HG03521 (cell line): ENCODE results near the gene DDOST.
"Not testable (repeated sequence)": the region's sequence is repeated elsewhere in the genome, so short reads cannot be mapped to it uniquely, and the experiment has no call there.

Source experiments
- ATAC-seq: cut with Tn5 transposase; IDR thresholded peaks from one replicate; pipeline ENCODE4 v1.9.1; 2021; ENCODE audit warnings: mild to moderate bottlenecking, moderate library complexity; ENCODE audit not compliant: unreplicated experiment

The DDOST gene

DNA sequence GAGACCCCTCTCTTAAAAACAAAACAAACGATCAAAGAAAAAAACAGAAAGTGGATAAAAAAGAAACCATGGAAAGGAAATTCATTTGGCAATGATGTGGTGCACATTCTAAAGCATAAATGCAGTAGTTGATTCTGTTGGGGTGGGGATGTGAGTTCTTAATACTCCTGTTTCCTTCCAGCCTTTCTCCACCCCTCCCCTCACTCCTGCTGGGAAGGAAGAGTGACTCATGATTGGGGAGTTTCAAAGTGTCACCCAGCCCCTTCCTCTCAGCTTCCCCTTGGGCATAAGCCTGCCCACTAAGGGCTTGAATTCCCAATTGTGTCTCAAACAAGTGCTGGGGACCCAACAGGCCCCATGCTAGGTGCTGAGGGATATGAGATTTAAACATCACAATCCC, 34.6 kb downstream of the DDOST start:
- no peak for ATAC-seq

- no peak for ATAC-seq
Measured at GRCh38 chr1:20626098-20626427, 35.1 kb downstream of the DDOST start.

- no peak for ATAC-seq
Measured at GRCh38 chr1:20625176-20626097, 35.7 kb downstream of the DDOST start.

DNA sequence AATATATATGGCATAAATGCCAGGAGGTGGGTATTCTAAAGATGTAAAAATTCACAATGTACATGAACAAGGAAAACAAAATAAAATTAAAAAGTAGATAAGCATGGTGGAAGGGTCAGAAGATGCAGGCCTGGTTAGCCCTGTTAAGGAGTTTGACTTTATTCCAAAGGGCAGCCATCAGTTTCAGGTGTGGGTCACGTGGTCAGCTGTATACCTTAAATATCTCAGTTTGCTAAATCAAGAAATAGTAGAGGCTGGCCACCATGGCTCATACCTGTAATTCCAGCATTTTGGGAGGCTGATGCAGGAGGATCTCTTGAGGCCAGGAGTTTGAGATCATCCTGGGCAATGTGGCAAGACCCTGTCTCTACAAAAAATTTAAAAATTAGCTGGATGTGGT, 36.5 kb downstream of the DDOST start:
- no peak for ATAC-seq

- no peak for ATAC-seq
Measured at GRCh38 chr1:20621012-20621411, 40.2 kb downstream of the DDOST start.

- no peak for ATAC-seq
Measured at GRCh38 chr1:20619999-20620398, 41.2 kb downstream of the DDOST start.

- ATAC-seq = no peak
Measured at GRCh38 chr1:20618550-20618949, 42.6 kb downstream of the DDOST start.

GRCh38 chr1:20616847-20617487, 44.2 kb downstream of the DDOST start:
- ATAC-seq = no peak

DNA sequence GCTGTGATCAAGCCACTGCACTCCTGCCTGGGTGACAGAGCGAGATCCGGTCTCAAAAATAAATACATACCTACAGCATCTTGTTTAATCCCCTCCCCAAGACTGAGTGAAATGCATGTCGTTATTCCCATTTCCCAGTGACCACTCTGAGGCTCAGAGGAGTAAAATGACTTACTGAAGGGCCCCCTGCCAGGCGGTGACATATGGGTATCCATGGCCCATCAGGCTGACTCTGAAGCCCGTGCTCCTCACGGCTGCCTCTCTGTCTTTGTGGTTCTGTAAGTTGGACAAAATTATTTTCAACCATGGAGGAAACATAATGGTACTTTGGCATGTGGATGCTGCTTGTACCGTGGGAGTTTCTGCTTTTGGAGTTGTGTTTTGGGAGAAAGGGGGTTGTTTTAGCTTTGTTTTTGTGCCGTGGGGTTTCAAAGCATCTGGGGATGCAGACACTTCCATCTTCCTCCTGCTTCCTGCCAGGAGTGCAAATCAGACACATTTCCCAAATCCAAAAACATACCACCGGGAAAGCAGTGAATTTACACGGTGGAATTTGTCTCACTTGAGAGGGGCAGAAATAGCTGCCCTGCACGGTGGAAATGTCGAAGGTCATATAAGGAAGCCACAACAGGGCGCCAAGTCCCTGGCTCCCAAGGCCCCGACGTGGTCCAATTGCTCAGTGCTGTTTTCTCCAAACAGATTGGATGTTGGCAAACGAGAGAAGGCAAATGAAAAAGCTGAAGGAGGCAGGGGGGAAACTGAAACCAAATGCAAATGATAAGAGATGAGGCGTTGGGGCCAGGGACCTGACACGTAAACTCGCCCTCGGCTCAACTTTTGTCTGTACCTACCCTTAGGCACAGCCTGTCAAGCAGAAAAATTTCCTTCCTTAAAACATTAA, 45.0 kb downstream of the DDOST start:
- no peak for ATAC-seq

- no peak for ATAC-seq
Measured at GRCh38 chr1:20614131-20614579, 47.0 kb downstream of the DDOST start.

GRCh38 chr1:20612221-20612746, 48.9 kb downstream of the DDOST start:
- no peak for ATAC-seq

DNA sequence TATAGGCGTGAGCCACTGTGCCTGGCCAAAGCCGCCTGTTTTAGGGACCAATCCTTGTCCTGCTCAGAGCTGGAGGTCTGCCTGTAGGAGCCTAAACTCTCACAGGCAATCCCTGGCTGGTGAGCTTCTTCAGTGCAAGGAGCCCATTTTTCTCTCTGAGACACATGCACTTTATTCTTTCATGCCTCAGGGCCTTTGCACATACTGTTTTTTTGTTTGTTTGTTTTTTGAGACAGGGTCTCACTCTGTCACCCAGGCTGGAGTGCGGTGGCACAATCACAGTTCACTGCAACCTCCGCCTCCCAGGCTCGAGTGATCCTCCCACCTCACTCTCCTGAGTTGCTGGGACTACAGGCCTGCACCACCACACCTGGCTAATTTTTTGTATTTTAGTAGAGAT, 49.5 kb downstream of the DDOST start:
- ATAC-seq = no peak

DNA sequence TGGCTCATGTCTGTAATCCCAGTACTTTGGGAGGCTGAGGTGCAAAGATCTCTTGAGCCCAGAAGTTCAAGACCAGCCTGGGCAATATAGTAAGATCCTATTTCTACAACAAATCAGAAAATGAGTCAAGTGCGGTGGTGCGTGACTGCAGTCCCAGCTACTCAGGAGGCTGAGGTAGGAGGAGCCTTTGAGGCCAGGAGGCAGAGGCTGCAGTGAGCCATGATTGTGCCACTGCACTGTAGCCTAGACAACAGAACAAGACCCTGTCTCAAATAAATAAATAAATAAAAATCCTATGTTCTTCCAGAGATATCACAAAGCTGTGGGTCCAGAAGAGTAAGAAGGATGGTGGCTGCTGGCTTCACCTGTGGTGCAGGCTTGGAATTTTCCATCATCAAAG, 50.2 kb downstream of the DDOST start:
- ATAC-seq = no peak

DNA sequence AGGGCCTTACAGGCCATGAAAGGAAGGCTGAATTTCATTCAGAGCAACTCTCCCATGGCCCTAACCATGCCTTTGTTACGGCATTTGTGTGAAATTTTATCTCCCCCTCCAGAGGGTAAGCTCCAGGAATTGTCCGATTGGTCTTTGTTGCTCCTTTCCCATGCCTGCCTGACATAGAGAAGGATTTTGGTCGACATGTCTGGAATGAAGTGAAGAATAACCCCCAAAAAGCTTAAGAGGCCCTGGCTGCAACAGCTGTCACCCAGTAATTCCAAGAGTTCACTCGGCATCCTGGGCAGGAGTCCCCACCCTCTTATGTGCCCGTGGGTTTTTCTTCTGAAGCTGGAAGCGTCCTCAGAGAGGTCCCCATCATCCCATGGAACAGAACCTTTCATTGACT, 51.6 kb downstream of the DDOST start:
- ATAC-seq = no peak

DNA sequence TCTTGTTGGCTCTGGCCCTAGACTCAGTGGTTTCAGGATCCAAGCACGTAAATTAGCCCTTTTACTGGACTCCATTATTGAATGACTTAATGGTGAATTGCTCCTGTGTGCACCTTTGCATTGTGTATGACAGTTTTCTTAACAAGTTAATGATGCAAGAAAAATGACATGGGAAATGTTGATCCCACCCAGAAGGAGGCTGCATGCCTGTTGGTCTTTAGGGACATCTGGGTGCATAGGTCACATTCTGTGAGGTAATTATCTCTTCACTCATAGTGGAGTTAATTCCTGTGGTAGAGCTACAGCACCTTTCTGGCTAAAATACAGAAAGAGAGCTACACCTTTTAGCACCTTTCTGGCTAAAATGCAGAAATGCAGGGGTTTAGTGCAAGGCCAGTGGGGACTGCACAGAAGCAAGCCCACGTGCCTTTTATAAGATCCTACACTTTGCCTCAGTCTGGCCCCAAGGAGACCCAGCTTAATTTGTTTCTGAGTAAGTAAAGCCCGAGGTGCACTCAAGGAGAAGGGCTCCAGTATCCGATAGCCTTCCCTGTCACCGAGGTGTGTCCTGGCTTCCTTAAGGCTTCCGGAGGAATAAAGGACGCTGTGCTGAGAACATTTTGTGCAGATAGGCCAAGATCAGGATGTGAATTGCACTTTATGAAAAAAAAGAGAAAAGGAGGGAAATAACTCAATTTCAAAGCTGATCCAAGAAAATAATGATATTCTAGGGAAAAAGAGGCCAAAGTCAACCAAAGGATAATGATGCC, 54.2 kb downstream of the DDOST start:
- not testable (repeated sequence) for ATAC-seq

GRCh38 chr1:20604678-20605077, 56.5 kb downstream of the DDOST start:
- no peak for ATAC-seq

DNA sequence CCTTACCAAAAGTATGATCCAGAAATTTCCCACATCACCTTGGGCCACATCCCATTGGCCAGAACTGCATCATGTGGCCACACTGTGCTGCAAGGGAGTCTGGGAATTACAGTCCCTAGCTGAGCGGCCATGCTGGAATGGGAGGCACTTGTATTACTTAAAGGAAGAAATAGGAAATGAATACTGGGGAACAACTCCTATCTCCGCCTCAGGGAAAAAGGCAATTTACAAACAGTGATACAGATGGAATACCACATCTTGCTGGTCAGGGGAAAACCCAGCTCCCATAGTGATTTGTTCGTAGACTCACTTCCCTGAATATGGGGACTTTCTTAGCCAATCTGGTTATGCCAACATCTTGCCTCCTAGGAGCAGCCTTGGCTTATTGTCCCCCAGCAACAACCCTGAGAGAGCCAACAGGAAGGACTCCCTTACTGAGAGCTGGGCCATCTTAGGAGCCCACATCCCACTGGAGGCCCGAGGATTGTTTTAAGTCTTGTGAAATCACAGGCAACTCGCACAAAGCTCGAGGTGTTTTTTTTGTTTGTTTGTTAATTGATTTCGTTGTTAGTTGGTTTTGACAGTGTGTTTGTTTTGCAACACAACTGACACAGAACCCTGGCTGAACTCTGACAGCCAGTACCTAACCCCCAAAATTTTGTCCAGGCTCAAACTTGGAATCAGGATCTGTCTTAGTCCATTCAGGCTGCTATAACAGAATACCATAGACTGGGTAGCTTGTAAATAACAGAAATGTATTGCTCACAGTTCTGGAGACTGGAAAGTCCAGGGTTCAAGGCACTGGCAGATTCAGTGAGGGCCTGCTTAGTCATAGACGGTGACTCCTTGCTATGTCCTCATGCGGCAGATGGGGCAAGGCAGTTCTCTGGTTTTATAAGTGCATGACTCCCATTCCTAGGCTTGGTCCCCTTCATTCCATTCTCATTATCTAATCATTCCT, 57.4 kb downstream of the DDOST start:
- ATAC-seq = no peak

DNA sequence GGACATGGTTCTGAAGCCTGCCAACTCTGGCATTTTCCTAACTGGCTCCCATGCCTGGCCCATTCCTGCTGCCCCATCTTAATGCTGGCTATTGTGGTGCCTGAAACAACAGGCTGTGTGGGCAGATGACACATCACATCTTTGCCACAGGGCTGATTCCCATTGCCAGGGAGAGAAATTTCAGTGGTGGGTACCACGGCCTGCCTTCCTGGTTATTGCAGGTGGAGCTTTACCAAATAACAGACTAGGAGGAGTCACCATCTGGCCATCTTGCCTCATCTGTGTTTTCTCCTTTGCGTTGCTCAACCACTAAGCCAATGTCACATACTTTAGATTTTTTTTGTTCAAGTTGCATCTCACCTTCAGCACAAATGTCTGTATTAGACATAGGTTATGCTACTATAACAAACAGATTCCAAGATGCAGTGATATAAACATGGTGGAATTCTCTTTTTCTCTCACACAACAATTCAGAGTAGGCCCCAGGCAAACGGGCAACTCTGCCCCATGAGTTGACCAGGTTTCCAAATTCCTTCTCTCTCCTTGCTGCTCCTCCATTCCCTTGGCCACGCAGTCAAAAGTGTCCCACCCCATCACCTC, 58.2 kb downstream of the DDOST start:
- no peak for ATAC-seq
